Ovary (tissue), 9 donors: ENCODE results near the gene NPPA. TPM values are rescaled to one million over a fixed set of nuclear protein-coding genes. Genes with fewer than 3 reads are reported as not detected.
A peak's percentile ranks its signal among the peaks of the same experiment; 100 is the strongest.

Experiments
- DNase-seq, 5 donors: peaks; one replicate each; pipeline ENCODE4 v3.0.0-alpha.2; 2019 to 2020
- H3K27ac ChIP-seq, 2 donors: fragments of 200-600 bp; one replicate each; pipeline versions ENCODE4 v1.5.1 to v1.8.0; 2019 to 2022
- H3K27me3 ChIP-seq: fragments of 200-600 bp; one replicate; pipeline ENCODE4 v1.8.0; 2022
- H3K36me3 ChIP-seq: fragments of 200-600 bp; sonication (generic); one replicate; pipeline ENCODE4 v1.5.1; 2019
- H3K4me1 ChIP-seq: one replicate; pipeline ENCODE4 v1.8.1; 2013; ENCODE audit warnings: mild to moderate bottlenecking, moderate library complexity; ENCODE audit not compliant: insufficient read depth
- H3K4me3 ChIP-seq: fragments of 200-600 bp; sonication (generic); one replicate; pipeline ENCODE4 v1.5.1; 2017
- H3K9me3 ChIP-seq, 2 donors: fragments of 200-600 bp in 1 of 2; sonication (generic) in 1 of 2; one replicate each; pipeline versions ENCODE4 v1.5.1 to v1.8.1; 2013 to 2019; ENCODE audit warnings: mild to moderate bottlenecking in 1 of 2, moderate library complexity in 1 of 2
- EP300 ChIP-seq: sonication (generic); formaldehyde crosslinking; IDR thresholded peaks from one replicate; pipeline ENCODE4 v1.6.1; 2017; ENCODE audit warnings: antibody characterized with exemption
- POLR2A ChIP-seq: fragments of 450-650 bp; IDR thresholded peaks from one replicate; pipeline ENCODE4 v1.6.1; 2017; ENCODE audit warnings: antibody characterized with exemption, mild to moderate bottlenecking, moderate library complexity
- WGBS, 3 donors: extraction: QIAGEN DNeasy Blood & Tissue Kit in 1 of 3; methylation state at CpG; one replicate each; pipeline versions ENCODE4 v1.1.5 to v1.1.7; 2013 to 2017; 5-methylcytosine and 5-hydroxymethylcytosine counted together
- intact Hi-C, 4 donors: fragments of 100-400 bp; cut with DNase I; formaldehyde crosslinking; loops; one replicate each; pipeline versions ENCODE4 v1.11.0 to v1.15.1; 2022 to 2023
- polyA plus RNA-seq, 2 donors: library from polyadenylated mRNA; stranded (reverse); fragments of 200-250 nt in 1 of 2; fragments of 350-450 nt in 1 of 2; fragmentation: Illumina TruSeq in 1 of 2; extraction: RNeasy Lipid Tissue Mini Kit (QIAGEN cat#74804) in 1 of 2; gene quantifications; one replicate each; pipeline ENCODE4 v1.2.3, GENCODE V29; 2013 to 2014
- total RNA-seq, 7 donors: library from RNA; depleted of rRNA in 2 of 7; stranded (reverse); fragments of >200 nt in 2 of 7; fragmentation: NEBNext Ultra II Directional in 3 of 7; extraction: Animal tissue kit (Norgen Biotek cat#: 25700) in 3 of 7; gene quantifications; one replicate each; pipeline versions ENCODE4 v1.1.0 to v1.2.4, GENCODE V29; 2016 to 2023
- TF ChIP-seq, protein P1 (sequence below), 3 donors: fragments of 450-650 bp in 2 of 3; fragments of 200-600 bp in 1 of 3; IDR thresholded peaks; one replicate each; pipeline versions ENCODE4 v1.5.1 to v1.8.0; 2016 to 2022; ENCODE audit warnings: antibody characterized with exemption in 3 of 3, mild to moderate bottlenecking in 1 of 3
- donor health status: DM: no; HTN: no; CAD: no; lungs with moderate emphysema.
- donor health status: DM: no; HTN: no; CAD: no.
- donor health status: Bipolar disorder and iron deficiency.
- donor health status: DM: yes; HTN: yes; CAD: no.
- donor health status: DM: no; HTN: no; CAD: no.
- donor health status: DM: yes; HTN: yes; CAD: no.

Gene NPPA
- total and polyA plus RNA-seq, 9 donors = 0.83 to 2.5 (median 0.96) TPM; not detected in 4

GRCh38 chr1:11839727-11840705, 7.6 kb downstream of the NPPA start:
- H3K27ac ChIP-seq = no peak overlapping the region
- no peaks in the 10 kb centered on the region for H3K9me3 ChIP-seq
- peaks cover 6% of the 10 kb centered on the region for H3K4me1 ChIP-seq
- H3K36me3 ChIP-seq = no peaks in the 10 kb centered on the region
- no peak for DNase-seq
- WGBS, 3 donors = 84 to 85% (median 84%) methylated on average over 20 of the region's 20 CpGs
- no peak overlapping the region for H3K4me3 ChIP-seq
- intact Hi-C loops = loop anchor here (5.0 to 10.0 kb wide), 7 partner anchors 52 to 365 kb away; no protein-coding TSS in a partner anchor
- TF ChIP-seq EP300 (no peak), POLR2A (no peak)
- TF ChIP-seq, protein P1, sequence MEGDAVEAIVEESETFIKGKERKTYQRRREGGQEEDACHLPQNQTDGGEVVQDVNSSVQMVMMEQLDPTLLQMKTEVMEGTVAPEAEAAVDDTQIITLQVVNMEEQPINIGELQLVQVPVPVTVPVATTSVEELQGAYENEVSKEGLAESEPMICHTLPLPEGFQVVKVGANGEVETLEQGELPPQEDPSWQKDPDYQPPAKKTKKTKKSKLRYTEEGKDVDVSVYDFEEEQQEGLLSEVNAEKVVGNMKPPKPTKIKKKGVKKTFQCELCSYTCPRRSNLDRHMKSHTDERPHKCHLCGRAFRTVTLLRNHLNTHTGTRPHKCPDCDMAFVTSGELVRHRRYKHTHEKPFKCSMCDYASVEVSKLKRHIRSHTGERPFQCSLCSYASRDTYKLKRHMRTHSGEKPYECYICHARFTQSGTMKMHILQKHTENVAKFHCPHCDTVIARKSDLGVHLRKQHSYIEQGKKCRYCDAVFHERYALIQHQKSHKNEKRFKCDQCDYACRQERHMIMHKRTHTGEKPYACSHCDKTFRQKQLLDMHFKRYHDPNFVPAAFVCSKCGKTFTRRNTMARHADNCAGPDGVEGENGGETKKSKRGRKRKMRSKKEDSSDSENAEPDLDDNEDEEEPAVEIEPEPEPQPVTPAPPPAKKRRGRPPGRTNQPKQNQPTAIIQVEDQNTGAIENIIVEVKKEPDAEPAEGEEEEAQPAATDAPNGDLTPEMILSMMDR (IDR thresholded peaks at IDR 0.05) = no peak
- H3K27me3 ChIP-seq = no peaks in the 10 kb centered on the region

- intact Hi-C loops = loop anchor here in 3 of 4 donors (5.0 to 10.0 kb wide), 3 partner anchors 69 to 366 kb away; no protein-coding TSS in a partner anchor
- Histone ChIP-seq H3K4me1 (peaks cover 6% of the 10 kb centered on the region), H3K36me3 (no peaks in the 10 kb centered on the region), H3K27ac (no peak overlapping the region), H3K27me3 (no peaks in the 10 kb centered on the region), H3K4me3 (no peak overlapping the region), H3K9me3 (no peaks in the 10 kb centered on the region)
- 55 to 61% (median 58%) methylated on average over 38 to 40 of the region's 40 CpGs for WGBS, 3 donors
- TF ChIP-seq, protein P1 (IDR thresholded peaks at IDR 0.05) = peak; percentile 85 to 87 (median 85)
- TF ChIP-seq EP300 = no peak
- peak; percentile 66 to 84 (median 78) for DNase-seq
Measured at GRCh38 chr1:11838349-11839272, 9.0 kb downstream of the NPPA start.

GRCh38 chr1:11837767-11838348, 9.7 kb downstream of the NPPA start:
- no peak overlapping the region for H3K4me3 ChIP-seq
- peaks cover 6% of the 10 kb centered on the region for H3K4me1 ChIP-seq
- no peak for DNase-seq
- H3K36me3 ChIP-seq = no peaks in the 10 kb centered on the region
- 79 to 82% (median 81%) methylated on average over 11 of the region's 11 CpGs for WGBS, 3 donors
- H3K27me3 ChIP-seq = no peaks in the 10 kb centered on the region
- H3K27ac ChIP-seq = no peak overlapping the region
- TF ChIP-seq EP300 (no peak), POLR2A (no peak)
- TF ChIP-seq, protein P1 (IDR thresholded peaks at IDR 0.05) = no peak
- H3K9me3 ChIP-seq = no peaks in the 10 kb centered on the region
- intact Hi-C loops = loop anchor here in 3 of 4 donors (5.0 to 10.0 kb wide), 3 partner anchors 69 to 367 kb away; no protein-coding TSS in a partner anchor
